ENCODE results near the gene STPG3. TPM values are rescaled to one million over a fixed set of nuclear protein-coding genes. Genes with fewer than 3 reads are reported as not detected.
A peak's percentile ranks its signal among the peaks of the same experiment; 100 is the strongest.

The STPG3 gene
- total RNA-seq, 1 donor from 2014 or later, result not detected

DNA sequence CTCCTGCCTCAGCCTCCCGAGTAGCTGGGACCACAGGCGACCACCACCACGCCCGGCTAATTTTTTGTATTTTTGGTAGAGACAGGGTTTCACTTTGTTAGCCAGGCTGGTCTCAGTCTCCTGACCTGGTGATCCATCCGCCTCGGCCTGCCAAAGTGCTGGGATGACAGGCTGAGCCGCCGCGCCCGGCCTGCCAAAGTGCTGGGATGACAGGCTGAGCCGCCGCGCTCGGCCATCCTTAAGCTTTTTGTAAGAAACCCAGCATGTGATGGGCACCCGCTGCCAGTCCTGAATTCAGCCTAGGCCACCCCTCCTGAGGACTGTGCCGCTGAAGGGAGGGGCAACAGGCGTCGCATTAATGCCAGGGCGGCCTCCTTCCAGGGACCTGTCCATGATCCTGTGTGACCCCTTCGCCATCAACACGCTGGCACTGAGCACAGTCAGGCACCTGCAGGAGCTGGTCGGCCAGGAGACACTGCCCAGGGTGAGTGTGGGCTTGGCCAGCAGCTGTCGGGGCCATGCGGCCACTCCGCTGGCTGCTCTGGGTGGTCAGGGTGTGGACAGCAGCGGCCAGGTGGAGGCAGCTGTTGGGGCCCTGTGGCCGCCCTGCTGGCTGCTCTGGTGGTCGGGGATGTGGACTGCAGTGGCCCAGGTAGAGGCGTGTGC is 14.5 kb downstream of the STPG3 start:
- TF ChIP-seq POLR2A (IDR thresholded peaks at IDR 0.05) (no peak), POLR2AphosphoS5 (IDR thresholded peaks at IDR 0.05; ENCODE audit: insufficient read depth in 1 of 2, low read depth in 1 of 2) (no peak)
- TF ChIP-seq, protein P1, sequence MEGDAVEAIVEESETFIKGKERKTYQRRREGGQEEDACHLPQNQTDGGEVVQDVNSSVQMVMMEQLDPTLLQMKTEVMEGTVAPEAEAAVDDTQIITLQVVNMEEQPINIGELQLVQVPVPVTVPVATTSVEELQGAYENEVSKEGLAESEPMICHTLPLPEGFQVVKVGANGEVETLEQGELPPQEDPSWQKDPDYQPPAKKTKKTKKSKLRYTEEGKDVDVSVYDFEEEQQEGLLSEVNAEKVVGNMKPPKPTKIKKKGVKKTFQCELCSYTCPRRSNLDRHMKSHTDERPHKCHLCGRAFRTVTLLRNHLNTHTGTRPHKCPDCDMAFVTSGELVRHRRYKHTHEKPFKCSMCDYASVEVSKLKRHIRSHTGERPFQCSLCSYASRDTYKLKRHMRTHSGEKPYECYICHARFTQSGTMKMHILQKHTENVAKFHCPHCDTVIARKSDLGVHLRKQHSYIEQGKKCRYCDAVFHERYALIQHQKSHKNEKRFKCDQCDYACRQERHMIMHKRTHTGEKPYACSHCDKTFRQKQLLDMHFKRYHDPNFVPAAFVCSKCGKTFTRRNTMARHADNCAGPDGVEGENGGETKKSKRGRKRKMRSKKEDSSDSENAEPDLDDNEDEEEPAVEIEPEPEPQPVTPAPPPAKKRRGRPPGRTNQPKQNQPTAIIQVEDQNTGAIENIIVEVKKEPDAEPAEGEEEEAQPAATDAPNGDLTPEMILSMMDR (IDR thresholded peaks at IDR 0.05), result no peak
- Histone ChIP-seq H3K27ac (no peak overlapping the region), H3K36me3 (peaks cover 0 to 40% of the 10 kb centered on the region in 2 donors), H3K27me3 (no peaks in the 10 kb centered on the region), H3K4me3 (no peak overlapping the region), H3K4me1 (peaks cover 12% of the 10 kb centered on the region), H3K9me3 (no peaks in the 10 kb centered on the region)
- DNase-seq (ENCODE audit: extremely low spot score in 2 of 2), result no peak
- intact Hi-C loops (cut with DNase I), result no loop called here

DNA sequence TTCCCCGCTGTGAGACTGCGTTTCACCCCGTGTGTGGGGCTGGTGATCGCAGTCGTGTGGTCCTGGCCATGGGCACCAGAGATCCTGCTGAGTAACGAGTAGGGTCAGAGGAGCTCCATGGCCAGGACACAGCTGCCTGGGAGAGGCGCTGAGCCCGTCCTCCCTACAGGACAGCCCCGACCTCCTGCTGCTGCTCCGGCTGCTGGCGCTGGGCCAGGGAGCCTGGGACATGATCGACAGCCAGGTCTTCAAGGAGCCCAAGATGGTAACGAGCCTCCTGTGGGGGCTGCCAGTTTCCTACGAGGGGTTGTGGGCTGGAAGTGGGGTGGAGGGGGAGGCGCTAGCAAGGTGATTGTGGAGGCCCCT is 15.1 kb downstream of the STPG3 start:
- Histone ChIP-seq H3K36me3 (peaks cover 0 to 40% of the 10 kb centered on the region in 2 donors), H3K9me3 (no peaks in the 10 kb centered on the region)
- TF ChIP-seq, protein P1 (IDR thresholded peaks at IDR 0.05), result no peak
- TF ChIP-seq POLR2AphosphoS5 (IDR thresholded peaks at IDR 0.05; ENCODE audit: insufficient read depth in 1 of 2, low read depth in 1 of 2) (no peak), POLR2A (IDR thresholded peaks at IDR 0.05) (no peak)

DNA sequence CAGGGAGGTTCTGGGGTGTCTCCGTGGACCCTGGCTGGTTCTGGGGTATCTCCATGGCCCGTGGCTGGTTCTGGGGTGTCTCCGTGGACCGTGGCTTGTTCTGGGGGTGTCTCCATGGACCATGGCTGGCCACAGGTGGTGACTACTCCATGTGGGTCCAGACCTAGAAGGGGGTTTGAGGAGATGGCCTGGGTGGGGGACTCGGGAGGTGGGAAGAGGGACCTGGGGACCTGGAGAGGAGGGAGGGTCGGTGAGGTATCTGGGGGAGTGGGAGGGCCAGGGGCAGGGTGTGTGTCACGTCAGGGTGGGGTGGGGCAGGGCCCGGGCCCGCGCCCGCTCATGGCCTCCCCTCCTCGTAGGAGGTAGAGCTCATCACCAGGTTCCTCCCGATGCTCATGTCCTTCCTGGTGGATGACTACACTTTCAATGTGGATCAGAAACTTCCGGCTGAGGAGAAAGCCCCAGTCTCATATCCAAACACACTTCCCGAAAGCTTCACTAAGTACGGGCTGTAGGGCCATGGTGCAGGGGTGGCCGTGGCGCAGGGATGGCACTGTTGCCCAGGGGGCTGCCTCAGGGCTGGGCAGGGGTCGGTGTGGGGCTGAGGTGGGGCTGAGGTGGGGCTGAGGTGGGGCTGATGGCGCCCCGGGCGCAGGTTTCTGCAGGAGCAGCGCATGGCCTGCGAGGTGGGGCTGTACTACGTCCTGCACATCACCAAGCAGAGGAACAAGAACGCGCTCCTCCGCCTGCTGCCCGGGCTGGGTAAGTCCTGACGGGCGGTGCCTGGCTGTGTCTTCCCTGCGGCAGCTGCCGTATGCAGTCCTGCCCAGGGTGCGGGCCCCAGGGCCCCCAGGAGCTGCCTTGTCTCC is 15.7 kb downstream of the STPG3 start:
- H3K4me3 ChIP-seq, result no peak overlapping the region
- H3K36me3 ChIP-seq, result peaks cover 0 to 40% of the 10 kb centered on the region in 2 donors
- peaks cover 12% of the 10 kb centered on the region for H3K4me1 ChIP-seq

More for the DNA sequence above, 15.1 kb downstream of the STPG3 start:
- Histone ChIP-seq H3K27me3 (no peaks in the 10 kb centered on the region), H3K4me3 (no peak overlapping the region), H3K27ac (no peak overlapping the region), H3K4me1 (peaks cover 12% of the 10 kb centered on the region)
- DNase-seq (ENCODE audit: extremely low spot score in 2 of 2), result no peak
- intact Hi-C loops (cut with DNase I), result no loop called here

DNA sequence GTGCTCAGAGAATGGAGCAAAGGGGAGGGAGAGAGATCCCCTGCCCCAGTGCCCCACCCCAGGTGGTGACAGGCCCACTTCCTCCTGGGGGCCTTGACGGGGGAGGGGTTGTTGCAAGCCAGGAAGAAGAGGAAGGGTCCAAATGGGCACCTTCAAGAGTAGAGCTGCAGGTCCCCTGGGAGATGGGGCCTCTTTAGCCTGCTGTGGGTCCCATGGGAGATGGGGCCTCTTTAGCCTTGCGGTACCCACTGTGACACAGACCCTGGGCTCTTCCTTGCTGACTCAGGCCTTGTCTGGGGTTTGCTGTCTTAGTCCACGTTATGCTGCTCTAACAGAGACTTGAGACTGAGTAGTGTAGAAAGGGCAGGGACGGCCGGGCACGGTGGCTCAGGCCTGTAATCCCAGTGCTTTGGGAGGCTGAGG is 16.9 kb downstream of the STPG3 start:
- TF ChIP-seq POLR2AphosphoS5 (IDR thresholded peaks at IDR 0.05; ENCODE audit: insufficient read depth in 1 of 2, low read depth in 1 of 2) (no peak), POLR2A (IDR thresholded peaks at IDR 0.05) (no peak)
- TF ChIP-seq, protein P1 (IDR thresholded peaks at IDR 0.05), result no peak
- peak in 1 of 2 donors; percentile 65 for DNase-seq (ENCODE audit: extremely low spot score in 2 of 2)
- no peak overlapping the region for H3K4me3 ChIP-seq
- intact Hi-C loops (cut with DNase I), result no loop called here
- peaks cover 12% of the 10 kb centered on the region for H3K4me1 ChIP-seq
- H3K27me3 ChIP-seq, result no peaks in the 10 kb centered on the region
- H3K27ac ChIP-seq, result no peak overlapping the region
- no peaks in the 10 kb centered on the region for H3K9me3 ChIP-seq
- H3K36me3 ChIP-seq, result peaks cover 0 to 51% of the 10 kb centered on the region in 2 donors

More for the DNA sequence above, 15.7 kb downstream of the STPG3 start:
- TF ChIP-seq POLR2A (IDR thresholded peaks at IDR 0.05), result no peak
- TF ChIP-seq POLR2AphosphoS5 (IDR thresholded peaks at IDR 0.05; ENCODE audit: insufficient read depth in 1 of 2, low read depth in 1 of 2), result no peak
- TF ChIP-seq, protein P1 (IDR thresholded peaks at IDR 0.05), result no peak
- intact Hi-C loops (cut with DNase I), result no loop called here
- DNase-seq (ENCODE audit: extremely low spot score in 2 of 2), result peak in 1 of 2 donors; percentile 60
- H3K27ac ChIP-seq, result no peak overlapping the region
- no peaks in the 10 kb centered on the region for H3K9me3 ChIP-seq
- H3K27me3 ChIP-seq, result no peaks in the 10 kb centered on the region

All from vagina (tissue), 2 donors.